HG03521 (cell line): Measurements from ENCODE around the gene AIPL1.
A peak's percentile ranks its signal among the peaks of the same experiment; 100 is the strongest.

Experiments
- ATAC-seq: cut with Tn5 transposase; IDR thresholded peaks from one replicate; pipeline ENCODE4 v1.9.1; 2021; ENCODE audit warnings: mild to moderate bottlenecking, moderate library complexity; ENCODE audit not compliant: unreplicated experiment

Gene AIPL1

GRCh38 chr17:6452471-6453266, 17.7 kb upstream of the AIPL1 start:
- ATAC-seq = no peak

DNA sequence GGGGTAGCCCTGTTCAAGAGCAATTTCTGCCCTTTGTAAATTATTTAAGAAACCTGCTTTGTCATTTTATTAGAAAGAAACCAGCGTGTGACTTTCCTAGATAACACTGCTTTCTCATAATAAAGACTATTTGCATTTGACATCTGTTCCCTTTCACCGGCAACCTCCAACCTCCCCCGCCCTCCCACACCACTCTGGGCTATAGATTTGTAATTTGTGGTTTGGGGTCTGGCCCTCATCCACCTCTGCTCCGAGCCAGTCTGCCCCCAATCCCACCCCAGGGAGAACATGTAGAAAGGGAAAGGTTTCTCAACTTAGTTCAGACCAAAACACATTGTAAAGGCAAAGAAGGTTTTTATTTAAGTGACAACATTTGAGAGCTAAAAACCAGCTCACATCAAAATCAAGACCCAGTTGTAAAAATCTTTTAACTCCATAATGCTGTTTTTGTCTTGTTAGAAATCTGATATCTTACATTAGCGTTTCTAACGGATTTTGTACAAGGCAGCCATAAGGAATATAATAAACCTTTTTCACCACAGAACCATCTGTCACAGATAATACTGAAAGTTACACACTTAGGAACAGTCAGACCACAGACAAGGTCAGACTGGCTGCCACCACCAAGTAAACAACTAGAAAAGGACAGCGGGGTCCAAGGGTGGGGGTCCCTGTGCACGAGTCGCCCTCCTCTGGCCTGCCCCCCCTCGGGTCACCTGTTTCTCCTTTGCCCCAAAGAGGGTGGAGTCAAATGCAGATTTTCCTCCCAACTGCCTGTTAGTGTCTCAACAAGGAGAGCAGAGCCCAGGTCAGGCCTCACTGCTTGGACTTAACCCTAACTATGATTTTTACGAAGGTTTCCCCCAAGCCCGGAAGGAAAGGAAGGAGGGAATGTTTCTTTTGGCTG, 16.3 kb upstream of the AIPL1 start:
- no peak for ATAC-seq

- no peak for ATAC-seq
Observed at GRCh38 chr17:6449307-6449706, 14.4 kb upstream of the AIPL1 start.

DNA sequence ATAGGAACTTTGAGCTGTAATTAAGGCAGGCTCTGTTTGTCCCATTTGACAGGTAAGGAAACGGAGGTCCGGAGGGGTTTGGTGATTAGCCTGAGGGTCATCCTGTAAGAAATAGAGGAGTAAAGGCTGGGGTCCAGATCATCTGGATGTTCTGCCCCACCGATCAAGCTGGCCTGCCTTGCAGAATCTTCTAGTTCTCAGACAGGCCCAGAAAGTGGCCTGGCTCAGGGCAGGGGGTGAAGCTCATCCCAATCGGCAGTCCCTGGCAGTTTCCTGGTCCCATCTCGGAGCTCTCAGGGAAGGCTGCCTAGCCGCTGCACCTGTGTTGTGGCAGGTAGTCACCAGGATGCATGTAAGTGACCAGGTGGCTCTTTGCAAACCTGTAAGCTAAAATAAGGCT, 13.6 kb upstream of the AIPL1 start:
- no peak for ATAC-seq

GRCh38 chr17:6446516-6447100, 11.7 kb upstream of the AIPL1 start:
- no peak for ATAC-seq

DNA sequence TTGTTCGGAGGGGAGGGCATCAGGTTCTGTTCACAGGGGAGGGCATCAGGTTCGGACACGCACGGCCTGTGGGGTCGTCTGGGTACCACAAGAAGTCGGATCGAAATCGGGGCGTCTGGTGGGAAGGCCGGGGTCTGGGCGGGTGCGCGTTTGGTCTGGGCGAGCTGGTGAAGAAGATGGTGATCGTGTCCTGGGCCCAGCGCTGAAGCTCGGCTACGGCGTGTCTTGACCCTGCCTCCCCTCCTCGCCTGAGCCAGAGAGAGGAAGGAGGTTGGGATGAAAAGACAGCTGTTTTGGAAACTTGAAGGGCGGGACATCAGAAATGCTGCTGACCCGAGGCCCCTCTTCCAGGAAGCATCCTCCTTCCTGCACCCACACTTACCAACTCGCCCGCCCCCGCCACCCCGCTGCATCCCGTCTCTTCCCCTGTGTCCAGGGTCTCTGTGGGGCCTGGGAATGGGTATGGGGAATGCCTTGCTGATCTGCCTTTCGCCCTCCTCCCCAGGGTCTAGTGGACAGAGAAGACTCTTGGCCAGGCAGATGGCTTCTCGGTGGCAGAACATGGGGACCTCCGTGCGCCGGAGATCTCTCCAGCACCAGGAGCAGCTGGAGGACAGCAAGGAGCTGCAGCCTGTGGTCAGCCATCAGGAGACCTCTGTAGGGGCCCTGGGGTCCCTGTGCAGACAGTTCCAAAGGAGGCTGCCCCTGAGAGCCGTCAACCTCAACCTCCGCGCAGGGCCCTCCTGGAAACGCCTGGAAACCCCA, 9.8 kb upstream of the AIPL1 start:
- ATAC-seq = no peak

DNA sequence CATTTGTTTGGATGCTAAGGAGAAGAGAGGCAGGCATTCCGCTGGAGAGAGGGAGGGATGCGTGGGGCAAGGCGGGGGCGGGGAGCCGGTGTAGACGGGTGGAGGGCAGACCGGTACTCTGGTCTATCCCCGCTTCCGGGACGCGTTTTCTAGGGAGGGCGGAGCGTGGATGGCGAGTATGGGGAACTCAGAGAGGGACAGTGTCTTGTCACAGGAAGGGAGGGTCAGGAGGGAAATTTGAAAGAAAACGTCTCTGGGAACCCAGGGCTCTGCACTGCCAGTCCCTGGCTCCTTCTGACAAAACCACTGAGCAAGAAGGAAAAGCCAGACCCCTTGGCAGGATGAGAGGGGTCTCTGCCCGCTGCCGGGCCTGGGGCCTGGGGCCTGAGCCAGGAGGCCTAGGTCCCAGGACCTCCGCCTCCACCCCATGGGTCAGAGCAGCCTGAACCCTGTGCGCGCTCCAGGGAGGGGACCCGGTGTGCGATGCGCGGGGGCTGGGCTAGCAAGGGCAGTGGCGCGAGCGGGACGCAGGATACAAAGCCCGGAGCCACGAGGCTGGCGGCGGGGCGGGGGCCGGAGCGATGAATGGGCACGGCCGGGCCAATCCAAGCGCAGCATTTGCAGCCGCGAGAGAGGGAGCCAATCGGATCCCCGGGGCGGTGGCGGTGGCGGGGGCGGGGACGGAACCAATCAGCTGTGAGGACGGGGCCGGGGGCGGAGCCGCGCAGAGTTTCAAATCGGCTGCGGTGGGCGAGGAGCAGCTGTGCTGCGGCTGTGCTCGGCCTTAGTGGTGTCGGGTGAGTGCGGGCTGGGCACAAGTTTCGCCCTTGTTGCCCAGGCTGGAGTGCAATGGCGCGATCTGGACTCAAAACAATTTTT, 9.0 kb upstream of the AIPL1 start, which contains the start of gene PIMREG:
Gene PIMREG (plus strand): TSS at position 764 of the 879 bp plus-strand sequence. CDS start 656 bp downstream, outside the sequence.
- ATAC-seq = peak; percentile 86

GRCh38 chr17:6442775-6443174, 7.9 kb upstream of the AIPL1 start:
- ATAC-seq = no peak

DNA sequence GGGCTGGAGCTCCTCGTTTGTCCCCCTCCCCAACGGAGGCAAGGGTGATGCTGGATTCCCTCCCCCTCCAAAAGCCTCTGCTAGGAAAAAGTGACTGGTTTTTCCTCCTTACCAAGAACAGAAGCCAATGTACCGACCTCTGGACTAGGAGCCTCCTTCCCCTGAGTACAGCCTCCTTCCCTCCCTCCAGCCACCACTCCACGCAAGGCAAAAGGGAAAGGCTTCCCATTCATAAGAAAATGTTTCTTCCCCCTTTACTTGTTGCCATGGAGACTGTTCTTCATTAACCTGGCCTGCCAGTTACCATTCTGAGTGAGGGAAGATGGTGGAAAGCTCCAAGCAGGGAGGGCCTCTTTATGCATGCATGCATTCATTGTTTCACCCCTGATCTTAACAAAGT, 5.0 kb upstream of the AIPL1 start:
- ATAC-seq = no peak

- ATAC-seq = no peak
Observed at GRCh38 chr17:6437956-6438355, 3.0 kb upstream of the AIPL1 start.

GRCh38 chr17:6437466-6437865, 2.5 kb upstream of the AIPL1 start:
- no peak for ATAC-seq

GRCh38 chr17:6435968-6436367, 1.0 kb upstream of the AIPL1 start:
- peak; percentile 50 for ATAC-seq

GRCh38 chr17:6430769-6431168, 4.2 kb downstream of the AIPL1 start:
- ATAC-seq = no peak

GRCh38 chr17:6429266-6429665, 5.7 kb downstream of the AIPL1 start:
- ATAC-seq = no peak

GRCh38 chr17:6428207-6428965, 6.5 kb downstream of the AIPL1 start:
- ATAC-seq = no peak

GRCh38 chr17:6427279-6427781, 7.6 kb downstream of the AIPL1 start:
- ATAC-seq = no peak

- ATAC-seq = no peak
Observed at GRCh38 chr17:6426356-6427101, 8.4 kb downstream of the AIPL1 start.

DNA sequence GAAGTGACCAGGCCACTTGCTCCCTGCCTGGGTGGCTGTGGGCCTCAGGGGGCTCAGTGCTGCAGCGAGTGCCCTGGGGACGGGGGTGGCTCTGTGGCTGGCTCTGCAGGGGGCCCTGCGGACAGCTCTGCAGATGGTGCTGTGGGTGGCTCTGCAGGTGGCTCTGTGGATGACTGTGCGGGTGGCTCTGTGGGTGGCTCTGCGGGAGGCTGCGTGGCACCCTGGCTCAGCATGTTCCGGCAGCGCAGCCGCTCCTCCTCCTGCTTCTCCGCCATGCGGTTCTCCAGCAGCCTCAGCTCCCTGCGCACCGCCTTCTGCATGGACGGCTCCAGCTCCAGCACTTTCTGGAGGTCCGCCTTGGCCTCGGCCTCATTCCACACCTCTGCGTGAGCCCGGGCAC, 9.5 kb downstream of the AIPL1 start:
- ATAC-seq = no peak
